OCI-LY7 (cell line): ENCODE results near the gene SERGEF. TPM values are rescaled to one million over a fixed set of nuclear protein-coding genes. Genes with fewer than 3 reads are reported as not detected.

ENCODE experiments used
- BruUV-seq: library from RNA; stranded (reverse); fragments of 400-500 nt; replicated peaks from 2 replicates; lab custom pipeline; 2021; lab: Mats Ljungman, UMichigan
- CTCF ChIA-PET: fragments of 300-600 bp; sonication (Branson Sonifier 250); formaldehyde crosslinking; loops from one replicate; lab custom pipeline; 2022; ENCODE audit warnings: antibody characterized with exemption; ENCODE audit not compliant: unreplicated experiment; lab: Charles Lee
- POLR2A ChIA-PET: fragments of 300-600 bp; sonication (Branson Sonifier 250); formaldehyde crosslinking; loops from one replicate; lab custom pipeline; 2022; ENCODE audit warnings: antibody characterized with exemption; lab: Charles Lee
- DNase-seq: peaks from one replicate; pipeline ENCODE4 v3.0.0-alpha.2; 2015; ENCODE audit warnings: low spot score
- H2AFZ ChIP-seq: fragments of 200-600 bp; sonication (generic), shearing (Covaris generic); 2 replicates; pipeline ENCODE4 v1.6.1; 2014; ENCODE audit warnings: mild to moderate bottlenecking, antibody characterized with exemption, low read length, moderate library complexity
- H3K27ac ChIP-seq: fragments of 200-600 bp; sonication (generic); 2 replicates; pipeline ENCODE4 v1.5.1; 2014; ENCODE audit warnings: mixed run types, low read depth, mild to moderate bottlenecking, moderate library complexity, low read length, inconsistent platforms; ENCODE audit not compliant: poor library complexity, severe bottlenecking
- H3K36me3 ChIP-seq: fragments of 200-600 bp; sonication (generic); 2 replicates; pipeline ENCODE4 v1.6.1; 2014; ENCODE audit warnings: mild to moderate bottlenecking, antibody characterized with exemption, low read length, moderate library complexity, mixed read lengths; ENCODE audit not compliant: insufficient read depth
- H3K4me1 ChIP-seq: fragments of 200-600 bp; sonication (generic); 2 replicates; pipeline ENCODE4 v1.5.1; 2014; ENCODE audit warnings: mild to moderate bottlenecking, low read length; ENCODE audit not compliant: insufficient read depth, poor library complexity, severe bottlenecking
- H3K4me2 ChIP-seq: fragments of 200-600 bp; sonication (generic); 2 replicates; pipeline ENCODE4 v1.6.1; 2014; ENCODE audit warnings: mild to moderate bottlenecking, low read length
- H3K4me3 ChIP-seq: fragments of 200-600 bp; sonication (generic); 2 replicates; pipeline ENCODE4 v1.5.1; 2014; ENCODE audit warnings: mild to moderate bottlenecking, low read depth, low read length; ENCODE audit not compliant: poor library complexity, severe bottlenecking
- H3K79me2 ChIP-seq: fragments of 200-600 bp; sonication (generic); 2 replicates; pipeline ENCODE4 v1.6.1; 2016; ENCODE audit warnings: low read depth, mild to moderate bottlenecking, low read length, moderate library complexity, mixed read lengths; ENCODE audit not compliant: insufficient read depth
- H3K9me2 ChIP-seq: fragments of 200-600 bp; sonication (generic); 2 replicates; pipeline ENCODE4 v1.6.1; 2016; ENCODE audit warnings: mild to moderate bottlenecking, low read length, mixed read lengths; ENCODE audit not compliant: insufficient read depth
- H3K9me3 ChIP-seq: fragments of 200-600 bp; sonication (generic); 2 replicates; pipeline ENCODE4 v1.6.1; 2014; ENCODE audit warnings: mild to moderate bottlenecking, mixed run types, low read length, mixed read lengths
- H4K20me1 ChIP-seq: fragments of 200-600 bp; sonication (generic); 2 replicates; pipeline ENCODE4 v1.6.1; 2014; ENCODE audit warnings: mild to moderate bottlenecking, antibody characterized with exemption, low read length, moderate library complexity, mixed read lengths; ENCODE audit not compliant: insufficient read depth
- CTCF ChIP-seq: fragments of 200-600 bp; sonication (generic); conservative IDR thresholded peaks from 2 replicates; pipeline ENCODE4 v1.5.1; 2014; ENCODE audit warnings: mild to moderate bottlenecking, antibody characterized with exemption, low read length, moderate library complexity, mixed read lengths
- EZH2phosphoT487 ChIP-seq: fragments of 200-600 bp; sonication (generic); IDR thresholded peaks from 2 replicates; pipeline ENCODE4 v1.6.1; 2018; ENCODE audit warnings: low read depth, borderline replicate concordance, mild to moderate bottlenecking, mixed run types, antibody characterized with exemption, low read length, moderate library complexity, mixed read lengths
- intact Hi-C: fragments of 100-400 bp; cut with micrococcal nuclease; formaldehyde crosslinking; loops from one replicate; pipeline ENCODE4 v1.10.0; 2022; ENCODE audit not compliant: unreplicated experiment
- total RNA-seq, 2 experiments: library from RNA; depleted of rRNA in 1 of 2; stranded (reverse); fragments of >200 nt in 1 of 2; shearing (Covaris generic) in 1 of 2; gene quantifications; 2 replicates each; pipeline ENCODE4 v1.2.3, GENCODE V29; 2014 to 2022

Gene SERGEF
- total RNA-seq, 2 experiments from 2014 or later = 35.4 to 42.2 TPM

DNA sequence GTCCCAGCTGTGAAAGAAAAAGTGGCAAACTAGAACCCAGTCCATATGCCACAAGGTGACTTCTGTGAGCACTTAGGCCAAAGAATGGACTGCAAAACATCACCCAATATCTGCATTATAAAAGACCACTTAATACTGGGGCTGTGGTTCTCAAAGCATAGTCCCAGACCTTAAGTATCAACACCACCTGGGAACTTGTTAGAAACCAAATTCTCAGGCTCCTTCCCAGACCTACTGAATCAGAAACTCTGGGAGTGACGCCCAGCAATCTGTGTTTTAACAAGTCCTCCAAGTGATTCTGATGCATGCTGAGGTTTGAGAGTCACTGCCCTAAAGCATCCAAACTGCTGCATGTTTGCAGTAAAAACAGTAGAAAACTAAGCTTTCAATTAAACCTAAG is 81.3 kb downstream of the SERGEF start:
- H3K4me3 ChIP-seq = no peak overlapping the region
- ChIA-PET CTCF (no interaction called here), POLR2A (interaction anchor here (1.0 kb wide), 1 partner anchor 51 kb away, joined by 3 read pairs; no protein-coding TSS in a partner anchor)
- H3K4me1 ChIP-seq = no peaks in the 10 kb centered on the region
- no TSS peak for BruUV-seq
- no peak overlapping the region for H2AFZ ChIP-seq
- H3K9me2 ChIP-seq = no peaks in the 10 kb centered on the region
- no peak for DNase-seq
- no peak for TF ChIP-seq EZH2phosphoT487
- no peak for TF ChIP-seq CTCF
- no peaks in the 10 kb centered on the region for H3K79me2 ChIP-seq
- intact Hi-C loops = no loop called here
- no peak overlapping the region for H3K27ac ChIP-seq
- H4K20me1 ChIP-seq = no peaks in the 10 kb centered on the region
- no peak overlapping the region for H3K4me2 ChIP-seq
- H3K9me3 ChIP-seq = no peaks in the 10 kb centered on the region
- H3K36me3 ChIP-seq = peaks cover 2% of the 10 kb centered on the region; the same call in 1 of the 2 replicates

GRCh38 chr11:17930544-17931125 is 82.2 kb downstream of the SERGEF start:
- Histone ChIP-seq H3K27ac (no peak overlapping the region), H2AFZ (no peak overlapping the region), H3K4me2 (no peak overlapping the region), H4K20me1 (no peaks in the 10 kb centered on the region), H3K4me1 (no peaks in the 10 kb centered on the region), H3K4me3 (no peak overlapping the region), H3K9me3 (no peaks in the 10 kb centered on the region), H3K36me3 (no peaks in the 10 kb centered on the region; the same call in 1 of the 2 replicates), H3K9me2 (no peaks in the 10 kb centered on the region), H3K79me2 (no peaks in the 10 kb centered on the region)
- DNase-seq = no peak
- CTCF ChIA-PET = no interaction called here
- TF ChIP-seq CTCF = 0 out of 2 replicates have a peak, but pooled peaks have one; percentile 24
- TF ChIP-seq EZH2phosphoT487 = no peak
- POLR2A ChIA-PET = interaction anchor here (0.6 kb wide), 1 partner anchor 502 kb away, joined by 5 read pairs; no protein-coding TSS in a partner anchor
- no TSS peak for BruUV-seq
- intact Hi-C loops = no loop called here

GRCh38 chr11:17929171-17929570 is 83.7 kb downstream of the SERGEF start:
- Histone ChIP-seq H2AFZ (no peak overlapping the region), H3K9me2 (no peaks in the 10 kb centered on the region), H4K20me1 (no peaks in the 10 kb centered on the region), H3K9me3 (no peaks in the 10 kb centered on the region), H3K4me3 (no peak overlapping the region), H3K36me3 (no peaks in the 10 kb centered on the region; the same call in 1 of the 2 replicates), H3K4me1 (no peaks in the 10 kb centered on the region), H3K4me2 (no peak overlapping the region), H3K27ac (no peak overlapping the region), H3K79me2 (no peaks in the 10 kb centered on the region)
- DNase-seq = no peak
- POLR2A ChIA-PET = no interaction called here
- intact Hi-C loops = no loop called here
- CTCF ChIA-PET = no interaction called here
- no TSS peak for BruUV-seq
- TF ChIP-seq EZH2phosphoT487 (no peak), CTCF (no peak)
